HepG2 (cell line): ENCODE measurements around the gene NUP93.

Source experiments
- CTCF ChIP-seq: sonication (generic); formaldehyde crosslinking; IDR thresholded peaks from 2 replicates; pipeline ENCODE4 v1.5.0; 2020; ENCODE audit warnings: mild to moderate bottlenecking, missing genetic modification reagents, moderate library complexity
- GTF3A ChIP-seq: sonication (generic); formaldehyde crosslinking; conservative IDR thresholded peaks from 2 replicates; pipeline ENCODE4 v1.4.0; 2020; ENCODE audit warnings: mild to moderate bottlenecking, missing genetic modification reagents
- ZNF556 ChIP-seq: sonication (generic); formaldehyde crosslinking; IDR thresholded peaks from 2 replicates; pipeline ENCODE4 v1.4.0; 2020; ENCODE audit warnings: mild to moderate bottlenecking, missing genetic modification reagents, borderline replicate concordance
- ZNF670 ChIP-seq: sonication (generic); formaldehyde crosslinking; IDR thresholded peaks from 2 replicates; pipeline ENCODE4 v1.8.0; 2022; ENCODE audit warnings: mild to moderate bottlenecking, missing genetic modification reagents, borderline replicate concordance

DNA sequence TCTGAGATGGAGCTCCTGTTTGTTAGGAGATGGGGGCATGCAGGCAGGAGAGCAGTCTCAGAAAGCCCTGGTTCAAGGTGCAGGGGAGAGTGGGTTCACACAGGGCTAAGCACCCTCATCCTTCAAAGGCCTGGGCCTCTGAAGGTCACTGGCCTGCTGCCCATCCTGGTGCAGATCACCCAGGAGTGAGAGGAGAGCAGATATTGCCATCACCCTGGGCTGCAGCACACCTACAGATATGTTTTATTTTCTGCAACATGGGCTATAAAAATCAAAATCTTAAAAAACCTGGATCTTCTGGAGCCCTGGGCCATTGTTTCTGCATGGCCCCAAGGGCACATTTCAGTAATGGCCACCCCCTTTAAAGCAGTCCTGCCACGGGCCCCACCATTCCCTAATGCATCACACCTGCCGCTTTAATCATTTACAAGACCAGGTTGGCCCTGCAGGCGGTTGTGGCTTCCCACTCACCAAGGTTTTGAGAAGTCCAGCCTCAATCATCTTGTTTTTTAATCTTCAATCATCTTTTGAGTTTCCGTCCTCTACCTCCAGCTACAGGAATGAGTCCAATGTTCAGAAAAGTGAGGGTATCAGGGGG, 20.4 kb upstream of the NUP93 start:
- TF ChIP-seq GTF3A (CRISPR knock-in tag), result no peak
- no peak for TF ChIP-seq ZNF670 (CRISPR knock-in tag)
- no peak for TF ChIP-seq ZNF556 (CRISPR knock-in tag)
- no peak for TF ChIP-seq CTCF
